ENCODE data around the gene AFF1.

- TF ChIP-seq CTCF (IDR thresholded peaks at IDR 0.05) (no peak), POLR2A (IDR thresholded peaks at IDR 0.05) (no peak)
Observed at GRCh38 chr4:87003266-87003665, 68.5 kb downstream of the AFF1 start.
